ENCODE data around the gene PTPRU. TPM values are rescaled to one million over a fixed set of nuclear protein-coding genes. Genes with fewer than 3 reads are reported as not detected.

PTPRU gene
- total RNA-seq, 1 experiment from 2014 or later, result 6.8 TPM

- no peak overlapping the region for H3K4me3 ChIP-seq (ENCODE audit: low read depth, low read length, poor library complexity, severe bottlenecking)
- no peak for DNase-seq (ENCODE audit: low spot score)
- CTCF ChIA-PET, result interaction anchor here (0.7 kb wide), 1 partner anchor 19 kb away, joined by 5 read pairs; no protein-coding TSS in a partner anchor
Observed at GRCh38 chr1:29352719-29353420, 116.5 kb downstream of the PTPRU start.

GRCh38 chr1:29354511-29355098 lies 118.3 kb downstream of the PTPRU start:
- POLR2A ChIA-PET (ENCODE audit: low non-redundant PET), result no interaction called here
- no TSS peak for BruUV-seq (replicated peaks)
- no peak overlapping the region for H3K4me3 ChIP-seq (ENCODE audit: low read depth, low read length, poor library complexity, severe bottlenecking)
- no peaks in the 10 kb centered on the region for H3K4me1 ChIP-seq (ENCODE audit: insufficient read depth, low read length, poor library complexity, severe bottlenecking)
- no peak for TF ChIP-seq CTCF (conservative IDR thresholded peaks at IDR 0.05; ENCODE audit: low read depth, low read length)
- TF ChIP-seq EZH2 (IDR thresholded peaks at IDR 0.05; ENCODE audit: borderline replicate concordance, low read depth, low read length, poor library complexity, severe bottlenecking), result no peak
- peaks cover 11% of the 10 kb centered on the region for H3K27me3 ChIP-seq (replicated peaks; ENCODE audit: insufficient read depth, low read depth, low read length, poor library complexity)
- no peak for DNase-seq (ENCODE audit: low spot score)
- H3K9me3 ChIP-seq (ENCODE audit: low read depth, low read length, poor library complexity, severe bottlenecking), result no peaks in the 10 kb centered on the region
- CTCF ChIA-PET, result no interaction called here
- H3K36me3 ChIP-seq (ENCODE audit: insufficient read depth, low read length, poor library complexity, severe bottlenecking), result no peaks in the 10 kb centered on the region
- intact Hi-C loops (cut with micrococcal nuclease; ENCODE audit: unreplicated experiment), result no loop called here
- H3K27ac ChIP-seq (ENCODE audit: low read depth, low read length, poor library complexity, severe bottlenecking), result no peak overlapping the region

More at GRCh38 chr1:29352719-29353420, 116.5 kb downstream of the PTPRU start:
- POLR2A ChIA-PET (ENCODE audit: low non-redundant PET), result no interaction called here
- no peak overlapping the region for H3K27ac ChIP-seq (ENCODE audit: low read depth, low read length, poor library complexity, severe bottlenecking)
- H3K9me3 ChIP-seq (ENCODE audit: low read depth, low read length, poor library complexity, severe bottlenecking), result no peaks in the 10 kb centered on the region
- TF ChIP-seq EZH2 (IDR thresholded peaks at IDR 0.05; ENCODE audit: borderline replicate concordance, low read depth, low read length, poor library complexity, severe bottlenecking) (no peak), CTCF (conservative IDR thresholded peaks at IDR 0.05; ENCODE audit: low read depth, low read length) (no peak)
- no TSS peak for BruUV-seq (replicated peaks)
- H3K4me1 ChIP-seq (ENCODE audit: insufficient read depth, low read length, poor library complexity, severe bottlenecking), result no peaks in the 10 kb centered on the region
- no peaks in the 10 kb centered on the region for H3K36me3 ChIP-seq (ENCODE audit: insufficient read depth, low read length, poor library complexity, severe bottlenecking)
- intact Hi-C loops (cut with micrococcal nuclease; ENCODE audit: unreplicated experiment), result no loop called here
- no peaks in the 10 kb centered on the region for H3K27me3 ChIP-seq (replicated peaks; ENCODE audit: insufficient read depth, low read depth, low read length, poor library complexity)

GRCh38 chr1:29355375-29355774 lies 119.1 kb downstream of the PTPRU start:
- Histone ChIP-seq H3K9me3 (ENCODE audit: low read depth, low read length, poor library complexity, severe bottlenecking) (no peaks in the 10 kb centered on the region), H3K4me1 (ENCODE audit: insufficient read depth, low read length, poor library complexity, severe bottlenecking) (no peaks in the 10 kb centered on the region), H3K4me3 (ENCODE audit: low read depth, low read length, poor library complexity, severe bottlenecking) (no peak overlapping the region), H3K36me3 (ENCODE audit: insufficient read depth, low read length, poor library complexity, severe bottlenecking) (no peaks in the 10 kb centered on the region), H3K27me3 (replicated peaks; ENCODE audit: insufficient read depth, low read depth, low read length, poor library complexity) (peaks cover 14% of the 10 kb centered on the region), H3K27ac (ENCODE audit: low read depth, low read length, poor library complexity, severe bottlenecking) (no peak overlapping the region)
- TF ChIP-seq CTCF (conservative IDR thresholded peaks at IDR 0.05; ENCODE audit: low read depth, low read length) (no peak), EZH2 (IDR thresholded peaks at IDR 0.05; ENCODE audit: borderline replicate concordance, low read depth, low read length, poor library complexity, severe bottlenecking) (no peak)
- no peak for DNase-seq (ENCODE audit: low spot score)
- CTCF ChIA-PET, result no interaction called here
- intact Hi-C loops (cut with micrococcal nuclease; ENCODE audit: unreplicated experiment), result no loop called here
- no TSS peak for BruUV-seq (replicated peaks)
- POLR2A ChIA-PET (ENCODE audit: low non-redundant PET), result no interaction called here

Data from A673 (cell line).